KMS-11 (cell line): Measurements from ENCODE around the gene NXT1.

Source experiments
- H2AFZ ChIP-seq: fragments of 200-600 bp; sonication (generic); 2 replicates; pipeline ENCODE4 v1.6.1; 2016; ENCODE audit warnings: antibody characterized with exemption, mixed run types, low read depth
- H3K27ac ChIP-seq: fragments of 200-600 bp; sonication (generic); 2 replicates; pipeline ENCODE4 v1.6.1; 2016; ENCODE audit warnings: mild to moderate bottlenecking, mixed run types
- H3K27me3 ChIP-seq: fragments of 200-600 bp; sonication (generic); 2 replicates; pipeline ENCODE4 v1.6.1; 2017; ENCODE audit warnings: mild to moderate bottlenecking, low read depth, mixed run types, moderate library complexity; ENCODE audit not compliant: insufficient read depth
- H3K36me3 ChIP-seq: fragments of 200-600 bp; sonication (generic); 2 replicates; pipeline ENCODE4 v1.6.1; 2017; ENCODE audit warnings: mild to moderate bottlenecking, mixed run types; ENCODE audit not compliant: insufficient read depth
- H3K4me1 ChIP-seq: fragments of 200-600 bp; sonication (generic); 2 replicates; pipeline ENCODE4 v1.6.1; 2016; ENCODE audit warnings: mild to moderate bottlenecking, low read depth, mixed run types; ENCODE audit not compliant: poor library complexity, severe bottlenecking
- H3K4me2 ChIP-seq: fragments of 200-600 bp; sonication (generic); 2 replicates; pipeline ENCODE4 v1.7.0; 2016; ENCODE audit warnings: mild to moderate bottlenecking, mixed run types
- H3K4me3 ChIP-seq: fragments of 200-600 bp; sonication (generic); IDR thresholded peaks from 2 replicates; pipeline ENCODE4 v1.6.1; 2017; ENCODE audit warnings: low read depth, low read length, mixed read lengths; ENCODE audit not compliant: insufficient read depth
- H3K79me2 ChIP-seq: fragments of 200-600 bp; sonication (generic); 2 replicates; pipeline ENCODE4 v1.6.1; 2016; ENCODE audit warnings: low read depth, mixed run types; ENCODE audit not compliant: insufficient read depth
- H3K9ac ChIP-seq: fragments of 200-600 bp; sonication (generic); 2 replicates; pipeline ENCODE4 v1.6.1; 2016; ENCODE audit warnings: mild to moderate bottlenecking, mixed run types
- H4K20me1 ChIP-seq: fragments of 200-600 bp; sonication (generic); 2 replicates; pipeline ENCODE4 v1.6.1; 2016; ENCODE audit warnings: mild to moderate bottlenecking, mixed run types; ENCODE audit not compliant: insufficient read depth
- CTCF ChIP-seq: fragments of 200-600 bp; sonication (generic); conservative IDR thresholded peaks from 2 replicates; pipeline ENCODE4 v1.6.1; 2017; ENCODE audit warnings: low read depth, mild to moderate bottlenecking, antibody characterized with exemption, low read length, moderate library complexity, mixed read lengths

The NXT1 gene

GRCh38 chr20:23308908-23309307, 41.7 kb upstream of the NXT1 start:
- TF ChIP-seq CTCF: no peak
- Histone ChIP-seq H3K27ac (no peak overlapping the region), H3K36me3 (no peaks in the 10 kb centered on the region), H3K27me3 (no peaks in the 10 kb centered on the region), H3K4me2 (no peak overlapping the region), H4K20me1 (no peaks in the 10 kb centered on the region), H3K4me3 (no peak overlapping the region), H3K4me1 (no peaks in the 10 kb centered on the region), H2AFZ (no peak overlapping the region), H3K9ac (no peak overlapping the region), H3K79me2 (no peaks in the 10 kb centered on the region)

- H3K4me2 ChIP-seq: no peak overlapping the region
- H3K4me1 ChIP-seq: no peaks in the 10 kb centered on the region
- no peaks in the 10 kb centered on the region for H3K36me3 ChIP-seq
- no peak overlapping the region for H3K4me3 ChIP-seq
- H3K9ac ChIP-seq: no peak overlapping the region
- no peak for TF ChIP-seq CTCF
- H2AFZ ChIP-seq: no peak overlapping the region
- H3K79me2 ChIP-seq: no peaks in the 10 kb centered on the region
- no peaks in the 10 kb centered on the region for H3K27me3 ChIP-seq
- no peak overlapping the region for H3K27ac ChIP-seq
- H4K20me1 ChIP-seq: no peaks in the 10 kb centered on the region
Measured at GRCh38 chr20:23309781-23310180, 40.8 kb upstream of the NXT1 start.

- no peaks in the 10 kb centered on the region for H3K4me1 ChIP-seq
- H3K9ac ChIP-seq: no peak overlapping the region
- H3K27me3 ChIP-seq: no peaks in the 10 kb centered on the region
- no peaks in the 10 kb centered on the region for H4K20me1 ChIP-seq
- TF ChIP-seq CTCF: no peak
- H2AFZ ChIP-seq: no peak overlapping the region
- no peaks in the 10 kb centered on the region for H3K36me3 ChIP-seq
- no peak overlapping the region for H3K4me3 ChIP-seq
- no peak overlapping the region for H3K27ac ChIP-seq
- no peaks in the 10 kb centered on the region for H3K79me2 ChIP-seq
- H3K4me2 ChIP-seq: no peak overlapping the region
Measured at GRCh38 chr20:23311947-23312506, 38.6 kb upstream of the NXT1 start.

- TF ChIP-seq CTCF: no peak
- Histone ChIP-seq H3K27ac (no peak overlapping the region), H3K27me3 (no peaks in the 10 kb centered on the region), H3K9ac (no peak overlapping the region), H3K4me2 (no peak overlapping the region), H3K36me3 (no peaks in the 10 kb centered on the region), H3K4me1 (no peaks in the 10 kb centered on the region), H4K20me1 (no peaks in the 10 kb centered on the region), H3K79me2 (no peaks in the 10 kb centered on the region), H3K4me3 (no peak overlapping the region), H2AFZ (no peak overlapping the region)
Measured at GRCh38 chr20:23313271-23313670, 37.3 kb upstream of the NXT1 start.
